Medulla oblongata (tissue), 1 donor: ENCODE results near the gene TMEM69.
"Not testable (repeated sequence)": the region's sequence is repeated elsewhere in the genome, so short reads cannot be mapped to it uniquely, and the experiment has no call there.

Source experiments
- DNase-seq: peaks from one replicate; pipeline ENCODE4 v3.0.0-alpha.2; 2015; ENCODE audit errors: extremely low spot score

Gene TMEM69

DNA sequence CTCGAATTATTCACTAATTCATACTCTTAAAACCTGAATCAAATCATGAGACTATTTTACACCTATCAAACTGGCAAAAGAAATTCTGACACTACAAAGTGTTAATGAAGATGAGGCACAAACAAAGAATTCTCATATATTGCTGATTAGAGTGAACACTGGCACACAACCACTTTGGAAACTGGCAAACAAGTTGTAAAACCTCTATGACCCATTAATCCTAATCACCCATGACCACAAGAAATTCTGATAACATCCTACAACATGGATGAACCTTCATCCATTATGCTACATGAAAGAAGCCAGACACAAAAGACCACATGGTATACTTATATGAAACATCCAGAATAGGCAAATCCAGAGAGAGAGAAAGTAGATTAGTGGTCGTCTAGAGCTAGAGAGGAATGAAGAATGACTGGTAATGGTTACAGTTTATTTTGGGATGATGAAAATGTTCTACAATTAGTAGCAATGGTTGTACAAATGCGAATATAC is 10.2 kb upstream of the TMEM69 start:
- no peak for DNase-seq

DNA sequence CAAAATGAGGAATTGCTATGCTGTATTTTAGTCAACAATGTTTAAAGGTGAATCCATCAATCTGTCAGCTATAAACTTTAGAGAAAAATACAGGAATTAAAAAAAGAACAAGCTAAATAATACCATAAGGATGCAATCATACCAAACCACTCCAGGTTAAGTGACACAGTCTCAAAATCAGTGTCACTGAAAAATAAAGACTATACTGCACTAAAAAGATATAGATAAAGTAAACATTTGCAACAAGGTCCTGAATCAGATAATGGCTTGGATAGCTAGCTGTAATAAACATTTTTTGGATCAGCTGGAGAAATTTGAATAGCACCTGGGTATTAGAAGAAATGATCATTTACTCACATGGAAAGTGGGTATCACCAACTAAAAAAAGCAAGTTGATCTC is 9.5 kb upstream of the TMEM69 start:
- no peak for DNase-seq

DNA sequence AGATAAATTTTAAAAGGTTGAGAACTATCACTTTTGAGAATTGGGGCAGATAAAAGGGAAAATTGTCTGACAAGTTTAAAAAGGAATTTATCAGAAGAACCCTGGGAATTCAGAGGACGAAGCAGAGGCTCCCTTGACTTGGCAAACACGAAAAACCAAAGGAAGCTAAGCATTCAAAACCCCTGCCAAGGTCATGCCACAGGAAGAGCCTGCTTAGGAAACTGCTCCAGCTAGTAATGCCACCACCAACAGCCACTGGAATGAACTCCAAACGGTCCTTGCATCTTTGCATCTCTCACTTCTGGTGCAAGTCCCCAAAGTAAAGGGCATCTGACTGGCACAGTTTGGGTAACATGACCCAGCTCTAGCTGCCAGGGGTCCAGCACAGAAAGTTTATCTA is 8.9 kb upstream of the TMEM69 start:
- DNase-seq = no peak

DNA sequence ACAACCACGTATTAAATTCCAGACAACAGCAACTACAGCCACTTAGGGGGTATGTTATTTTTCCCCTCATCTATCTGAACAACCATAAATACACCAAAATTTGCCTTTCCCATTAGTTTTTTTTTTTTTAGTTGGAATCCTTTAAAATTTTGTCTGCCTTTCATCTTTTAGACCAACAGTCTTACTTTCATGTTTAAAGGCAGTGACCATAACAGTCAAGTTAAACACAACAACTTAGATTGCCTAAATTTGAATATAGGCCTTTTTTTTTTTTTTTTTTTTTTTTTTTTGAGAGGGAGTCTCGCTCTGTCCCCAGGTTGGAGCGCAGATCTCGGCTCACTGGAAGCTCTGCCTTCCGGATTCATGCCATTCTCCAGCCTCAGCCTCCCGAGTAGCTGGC is 5.0 kb upstream of the TMEM69 start:
- DNase-seq = no peak

DNA sequence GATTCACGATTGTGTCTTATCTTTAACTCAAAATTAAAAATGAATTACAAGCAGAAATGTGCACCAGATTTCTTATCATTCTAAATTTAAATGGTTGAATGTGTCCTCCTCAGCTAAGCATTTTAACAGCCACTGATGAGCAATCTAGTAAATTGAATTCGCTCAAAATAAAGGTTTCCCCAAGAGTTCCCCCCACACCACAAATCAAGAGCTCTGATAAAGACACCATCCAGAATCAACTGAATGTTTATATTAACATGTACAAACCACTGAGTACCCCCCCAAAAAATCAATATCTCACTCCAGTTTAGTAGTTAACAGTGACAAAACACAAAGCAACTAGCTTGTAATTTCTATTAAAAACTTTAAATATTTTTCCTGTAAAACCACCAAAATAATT is 3.6 kb upstream of the TMEM69 start:
- no peak for DNase-seq

DNA sequence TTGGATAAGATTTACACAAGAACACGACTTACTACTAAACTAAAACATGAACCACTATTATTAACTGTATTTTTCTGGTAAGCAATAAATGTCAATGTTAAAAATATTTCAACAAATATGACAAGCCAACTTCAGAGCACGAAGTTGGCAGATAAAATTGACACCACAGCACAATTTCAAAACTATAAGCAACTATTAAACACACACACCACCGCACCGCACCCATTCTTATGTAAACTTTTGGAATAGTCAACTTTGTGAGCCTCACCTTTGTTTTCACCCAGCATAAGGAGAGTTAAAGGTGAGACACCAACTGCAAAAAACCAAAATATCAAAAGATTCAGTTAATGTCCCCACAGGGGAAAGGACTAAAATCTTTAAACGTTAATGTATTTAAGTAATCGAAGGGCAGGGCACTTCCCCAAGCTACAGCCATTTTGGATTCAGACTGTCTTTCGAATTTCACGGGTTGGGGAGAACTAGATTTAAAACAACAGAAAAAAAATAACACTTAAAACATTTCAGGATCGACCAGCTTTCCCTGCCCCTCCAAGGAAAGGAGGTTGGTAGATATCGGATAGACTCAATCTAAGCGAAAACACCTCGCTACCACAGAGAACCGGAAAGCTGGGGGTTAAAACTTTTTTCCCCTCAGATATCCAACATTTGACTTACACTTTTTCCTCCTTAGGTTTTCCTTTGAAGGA is 2.5 kb upstream of the TMEM69 start:
- no peak for DNase-seq

DNA sequence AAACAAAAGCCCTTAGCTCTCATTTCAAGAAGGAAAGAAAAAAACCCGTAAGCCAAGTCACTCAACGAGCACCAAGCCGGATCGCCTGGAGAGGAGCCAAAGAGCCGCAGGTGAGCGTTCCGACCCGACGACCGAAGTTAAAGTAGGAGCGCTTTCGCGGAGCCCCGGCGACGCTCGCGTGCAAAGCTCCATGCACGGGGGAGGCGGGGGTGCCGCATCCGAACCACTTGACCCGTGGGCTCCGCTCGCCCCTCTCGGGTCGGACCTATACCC is 2.0 kb upstream of the TMEM69 start:
- DNase-seq = peak; percentile 74

DNA sequence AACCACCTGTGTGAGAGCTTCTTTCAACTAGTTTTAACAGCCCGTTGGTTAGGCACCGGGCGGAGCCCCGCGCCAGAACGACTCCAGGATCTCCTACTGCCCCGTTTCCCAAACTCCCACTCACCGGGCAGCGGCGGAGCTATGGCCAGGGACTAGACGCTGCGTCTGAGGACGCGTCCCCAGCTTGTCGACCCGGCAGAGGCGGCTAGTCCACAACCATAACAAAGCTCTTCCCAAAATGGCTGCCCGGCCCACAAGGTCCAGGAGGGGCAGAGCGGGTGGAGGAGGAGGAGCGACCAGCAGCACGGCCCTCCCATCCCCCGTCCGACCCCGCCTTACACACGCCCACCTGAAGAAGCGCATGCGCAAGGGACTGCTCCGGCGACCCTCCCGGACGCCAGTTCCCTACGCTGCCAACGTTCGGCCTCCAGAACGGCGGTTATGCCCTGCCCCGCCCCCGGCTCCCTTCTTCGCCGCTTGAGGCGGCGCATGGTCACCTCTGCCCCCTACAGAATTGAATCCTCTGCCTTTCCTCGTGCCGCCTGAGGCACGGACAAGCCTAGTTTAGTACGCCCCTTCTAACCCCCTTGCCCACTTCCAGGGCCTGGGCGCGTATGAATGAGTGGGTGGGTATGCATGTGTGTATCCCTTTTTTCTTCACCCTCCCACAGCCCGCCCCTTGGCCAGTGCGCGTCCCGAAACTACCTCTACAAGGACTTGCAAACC is 1.5 kb upstream of the TMEM69 start, which contains the start of gene GPBP1L1:
GPBP1L1 (minus strand) TSS at position 246 of the 726 bp plus-strand sequence. CDS start 27,446 bp downstream, outside the sequence.
- DNase-seq = peak; percentile 98

DNA sequence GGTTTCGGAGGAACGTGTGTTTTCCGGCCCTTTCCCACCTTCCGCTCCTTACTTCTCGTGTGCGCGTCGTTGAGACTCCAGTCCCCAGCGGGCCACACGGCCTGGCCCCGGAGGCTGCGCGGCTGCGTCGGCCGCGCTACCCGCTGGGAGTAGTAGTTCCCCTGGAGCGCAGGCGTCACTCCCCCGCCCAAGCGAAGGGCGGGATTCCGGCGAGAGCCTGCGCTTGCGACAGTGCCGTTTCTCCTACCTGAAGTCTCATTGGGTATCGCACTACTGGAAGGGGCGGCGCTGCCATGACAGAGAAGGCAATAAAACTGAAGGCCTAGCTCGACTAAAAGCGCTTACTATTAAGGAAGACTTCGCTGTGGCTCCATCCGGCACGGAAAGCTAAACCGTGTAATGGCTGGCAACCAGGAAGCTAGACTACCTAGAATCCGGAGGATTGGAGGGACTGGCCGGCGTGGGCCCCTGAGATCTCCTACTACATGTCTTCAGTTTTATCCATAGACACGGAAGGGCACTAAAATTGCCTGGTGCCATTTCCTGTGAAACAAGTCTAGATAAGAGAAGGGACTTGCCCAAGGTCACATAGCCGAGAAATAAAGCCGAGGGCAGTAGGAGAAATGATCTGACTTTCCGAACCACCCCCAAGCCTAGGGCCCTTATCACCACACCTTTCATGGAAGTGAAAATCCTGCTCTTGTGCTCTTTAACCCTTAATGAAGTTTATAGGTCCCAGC is 797 bp upstream of the TMEM69 start:
- peak; percentile 99 for DNase-seq

DNA sequence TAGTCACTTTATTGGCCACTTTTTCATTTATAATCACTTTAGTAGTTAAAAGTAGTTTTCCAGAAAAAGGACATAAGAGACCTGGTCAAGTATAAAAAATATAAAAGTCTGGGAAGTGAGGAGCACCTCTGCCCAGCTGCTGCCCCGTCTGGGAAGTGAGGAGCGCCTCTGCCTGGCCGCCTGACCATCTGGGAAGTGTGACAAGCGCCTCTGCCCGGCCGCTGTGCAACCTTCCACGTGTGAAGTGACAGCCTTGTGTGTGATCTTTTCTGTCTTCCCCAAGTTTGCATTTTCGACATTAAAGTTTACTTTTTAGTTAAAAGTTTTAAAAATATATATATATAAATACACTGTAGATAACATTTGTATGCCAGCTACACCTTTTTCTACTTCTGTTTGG is 5.8 kb downstream of the TMEM69 start:
- not testable (repeated sequence) for DNase-seq

DNA sequence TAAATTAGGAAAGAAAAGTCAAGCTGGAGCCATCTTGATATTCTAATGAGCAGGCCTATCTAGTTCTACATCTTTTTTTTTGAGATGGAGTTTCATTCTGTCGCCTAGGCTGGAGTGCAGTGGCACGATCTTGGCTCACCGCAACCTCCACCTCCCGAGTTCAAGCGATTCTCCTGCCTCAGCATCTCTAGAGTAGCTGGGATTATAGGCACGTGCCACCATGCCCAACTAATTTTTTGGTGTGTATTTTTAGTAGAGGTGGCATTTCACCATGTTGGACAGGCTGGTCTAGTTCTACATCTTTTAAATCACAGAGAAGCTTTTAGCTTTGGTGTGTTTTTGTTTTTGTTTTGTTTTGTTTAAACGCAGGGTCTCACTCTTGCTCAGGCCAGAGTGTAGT is 6.8 kb downstream of the TMEM69 start:
- no peak for DNase-seq

DNA sequence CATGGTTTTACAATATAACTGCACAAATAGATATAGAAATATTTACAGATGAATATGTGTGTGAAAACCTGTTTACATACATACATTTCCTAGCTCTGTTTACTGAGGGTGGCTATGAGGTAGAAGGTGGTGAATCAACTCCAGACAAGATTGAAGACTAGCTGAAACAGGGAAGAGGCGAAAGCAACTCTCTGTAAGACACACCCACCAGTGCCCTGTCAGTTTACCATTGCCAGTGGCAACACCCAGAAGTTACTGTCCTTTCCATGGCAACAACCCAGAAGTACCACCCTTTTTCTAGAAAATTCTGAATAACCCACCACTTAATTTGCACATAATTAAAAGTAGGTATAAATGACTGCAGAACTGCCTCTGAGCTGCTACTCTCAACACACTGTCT is 16.7 kb downstream of the TMEM69 start:
- no peak for DNase-seq

DNA sequence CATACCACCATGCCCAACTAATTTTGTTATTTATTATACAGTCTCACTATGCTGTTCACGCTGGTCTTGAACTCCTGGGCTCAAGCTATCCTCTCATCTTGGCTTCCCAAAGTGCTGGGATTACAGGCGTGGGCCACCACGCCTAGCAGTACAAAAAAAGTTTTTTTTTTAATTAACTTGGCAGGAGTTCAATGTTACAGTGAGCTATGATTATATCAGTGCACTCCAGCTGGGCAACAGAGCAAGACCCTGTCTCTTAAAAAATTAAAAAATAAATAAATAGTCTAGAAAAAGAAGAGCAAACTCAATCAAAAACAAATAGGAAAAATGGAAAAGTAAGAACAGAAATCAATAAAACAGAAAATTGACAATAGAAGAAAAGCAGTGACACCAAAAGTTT is 25.7 kb downstream of the TMEM69 start:
- no peak for DNase-seq

DNA sequence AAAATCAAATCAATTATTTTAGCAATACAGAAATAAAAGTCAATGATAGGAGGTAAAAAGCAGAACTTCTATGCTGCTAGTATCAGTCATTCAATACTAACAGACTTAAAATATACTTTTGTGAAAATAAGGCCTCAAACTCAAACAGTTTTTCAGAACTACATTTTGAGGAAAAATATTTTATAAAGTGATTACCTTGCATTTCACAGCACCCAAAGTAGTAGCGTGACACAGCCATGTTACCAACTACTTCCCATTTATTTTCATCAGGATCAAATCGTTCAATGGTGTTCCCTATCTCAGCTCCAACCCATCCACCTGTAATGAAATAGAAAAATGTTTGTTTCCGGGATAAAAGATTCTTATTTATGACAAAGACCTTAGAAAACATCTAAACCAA is 28.7 kb downstream of the TMEM69 start:
- DNase-seq = no peak

DNA sequence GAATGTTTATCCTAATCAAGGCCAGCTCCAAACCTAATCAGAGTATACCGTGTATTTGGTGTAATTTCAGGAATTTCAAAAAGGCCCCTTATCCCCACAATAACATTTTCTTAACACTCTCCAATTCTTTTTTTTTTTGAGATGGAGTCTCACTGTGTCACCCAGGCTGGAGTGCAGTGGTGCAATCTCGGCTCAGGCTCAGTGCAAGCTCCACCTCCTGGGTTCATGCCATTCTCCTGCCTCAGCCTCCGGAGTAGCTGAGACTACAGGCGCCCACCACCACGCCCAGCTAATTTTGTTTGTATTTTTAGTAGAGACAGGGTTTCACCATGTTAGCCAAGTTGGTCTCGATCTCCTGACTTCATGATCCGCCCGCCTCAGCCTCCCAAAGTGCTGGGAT is 29.4 kb downstream of the TMEM69 start:
- DNase-seq = not testable (repeated sequence)

DNA sequence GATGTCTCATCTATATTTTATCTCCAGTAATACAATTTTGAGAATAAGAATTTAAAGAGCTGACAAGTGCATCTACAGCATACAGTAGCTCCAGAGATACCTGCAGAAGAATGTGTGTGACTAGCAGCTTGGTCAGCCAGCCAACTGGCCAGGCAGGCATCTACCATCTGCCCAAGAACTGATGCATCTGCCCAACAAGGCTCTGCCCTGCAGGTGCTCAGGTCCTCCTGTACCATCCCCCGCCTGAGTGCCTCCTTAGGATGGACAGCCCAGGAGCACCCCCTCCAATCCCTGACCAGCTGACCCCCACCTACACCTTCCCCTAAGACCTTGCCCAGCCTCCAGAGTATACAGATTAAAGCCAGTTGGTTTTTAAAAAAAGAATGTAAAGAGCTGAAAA is 30.3 kb downstream of the TMEM69 start:
- DNase-seq = no peak

DNA sequence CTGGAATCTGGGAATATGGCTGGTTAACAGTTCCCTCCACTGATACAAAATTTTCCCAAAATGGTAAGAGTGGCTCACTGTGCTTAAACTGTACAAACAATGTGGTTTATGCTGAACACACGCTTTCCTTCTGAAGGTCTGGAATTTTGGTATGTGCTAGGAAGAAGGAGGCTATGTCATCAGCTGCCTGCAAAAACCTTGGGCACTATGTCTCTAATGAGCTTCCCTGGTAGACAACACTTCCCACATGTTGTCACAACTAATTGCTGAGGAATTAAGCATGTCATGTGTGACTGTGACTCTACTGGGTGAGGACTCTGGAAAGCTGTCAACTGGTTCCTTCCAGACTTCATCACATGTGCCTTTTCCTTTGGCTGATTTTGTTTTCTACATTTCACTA is 33.2 kb downstream of the TMEM69 start:
- no peak for DNase-seq

DNA sequence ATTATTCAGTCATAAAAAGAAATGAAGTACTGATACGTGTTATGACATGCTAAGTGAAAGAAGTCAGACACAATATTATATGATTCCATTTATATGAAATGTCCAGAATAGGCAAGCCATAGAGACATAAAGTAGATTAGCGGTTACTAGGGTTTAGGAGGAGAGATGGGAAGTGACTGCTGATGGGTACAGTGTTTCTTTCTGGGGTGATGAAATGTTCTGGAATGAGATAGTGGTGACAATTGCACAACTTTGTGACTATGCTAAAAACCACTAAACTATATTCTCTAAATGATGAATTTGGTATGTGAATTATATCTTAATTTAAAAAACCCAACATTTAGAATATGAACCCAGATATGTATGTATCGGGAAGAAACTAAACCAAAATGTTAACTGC is 34.8 kb downstream of the TMEM69 start:
- no peak for DNase-seq

DNA sequence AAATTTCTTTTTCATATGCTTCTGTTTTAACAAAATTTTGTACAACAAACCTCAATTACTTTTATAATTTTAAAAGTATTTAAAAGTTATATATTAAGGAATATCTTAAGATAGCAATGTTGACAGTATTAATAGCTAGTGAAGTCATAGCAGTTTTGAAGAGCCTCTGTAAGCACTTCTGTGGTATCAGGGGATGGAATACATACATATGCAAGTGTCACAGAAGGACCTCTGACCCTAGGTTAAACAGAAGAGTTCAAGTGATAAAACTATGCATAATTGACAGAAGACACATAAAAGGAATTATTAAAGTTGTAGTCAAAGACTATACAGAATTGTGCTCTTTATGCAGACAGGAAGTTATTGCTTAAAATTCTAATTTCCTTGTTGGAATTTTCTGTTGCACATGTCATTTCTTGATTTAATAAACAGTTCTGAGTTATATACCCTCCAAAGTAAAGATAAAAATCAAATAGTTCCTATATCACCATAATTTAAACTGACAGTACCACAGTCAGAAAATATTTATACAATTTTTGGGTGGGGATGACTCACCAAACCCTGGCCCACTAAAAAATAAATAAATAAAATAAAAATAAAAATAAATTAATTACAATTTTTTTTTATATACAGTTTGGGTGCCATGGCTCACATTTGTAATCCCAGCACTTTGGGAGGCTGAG is 35.4 kb downstream of the TMEM69 start:
- DNase-seq = no peak

DNA sequence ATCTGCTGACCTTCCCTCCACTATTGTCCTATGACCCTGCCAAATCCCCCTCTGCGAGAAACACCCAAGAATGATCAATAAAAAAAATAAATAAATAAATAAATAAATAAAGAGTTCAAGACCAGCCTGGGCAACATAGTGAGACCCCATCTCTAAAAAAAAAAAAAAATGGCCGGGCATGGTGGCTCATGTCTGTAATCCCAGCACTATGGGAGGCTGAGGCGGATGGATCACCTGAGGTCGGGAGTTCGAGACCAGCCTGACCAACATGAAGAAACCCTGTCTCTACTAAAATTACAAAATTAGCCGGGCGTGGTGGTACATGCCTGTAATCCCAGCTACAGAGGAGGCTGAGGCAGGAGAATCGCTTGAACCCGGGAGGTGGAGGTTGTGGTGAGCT is 38.0 kb downstream of the TMEM69 start:
- DNase-seq = not testable (repeated sequence)

DNA sequence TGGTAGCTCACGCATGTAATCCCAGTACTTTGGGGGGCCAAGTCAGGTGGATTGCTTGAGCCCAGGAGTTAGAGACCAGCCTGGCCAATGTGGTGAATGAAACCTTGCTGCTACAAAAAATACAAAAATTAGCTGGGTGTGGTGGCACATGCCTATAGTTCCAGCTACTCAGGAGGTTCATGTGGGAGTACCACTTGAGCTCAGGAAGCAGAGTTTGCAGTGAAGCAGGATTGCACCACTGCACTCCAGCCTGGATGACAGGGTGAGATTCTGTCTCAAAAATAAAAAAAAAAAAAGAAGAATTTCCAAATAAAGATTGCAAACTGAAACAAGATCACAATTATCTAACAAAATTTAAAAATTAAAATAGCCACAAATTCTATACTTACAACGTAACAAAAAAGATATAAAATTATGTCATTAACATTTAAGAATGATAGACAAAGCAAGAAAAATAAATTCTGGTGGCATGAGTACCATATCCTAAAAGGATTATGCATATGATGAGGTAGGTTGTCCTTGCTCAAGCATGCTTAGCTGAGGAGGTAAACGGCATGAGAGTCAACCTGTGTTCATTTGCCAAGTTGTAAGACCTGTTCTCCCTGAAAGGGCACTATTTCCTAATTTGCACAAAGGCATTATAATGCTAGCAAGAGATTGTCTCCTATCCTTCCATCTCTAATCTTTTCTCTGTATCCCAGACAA is 42.2 kb downstream of the TMEM69 start:
- DNase-seq = no peak
